Colonic mucosa (tissue), 4 donors: ENCODE measurements around the gene FAM98B. TPM values are rescaled to one million over a fixed set of nuclear protein-coding genes. Genes with fewer than 3 reads are reported as not detected.

Experiments used
- DNase-seq: peaks from one replicate; pipeline ENCODE4 v3.0.0-alpha.2; 2020
- H3K27ac ChIP-seq: fragments of 200-600 bp; one replicate; pipeline ENCODE4 v1.8.0; 2021
- H3K27me3 ChIP-seq: fragments of 200-600 bp; one replicate; pipeline ENCODE4 v1.8.0; 2021
- H3K36me3 ChIP-seq: fragments of 200-600 bp; one replicate; pipeline ENCODE4 v1.8.0; 2021
- H3K4me1 ChIP-seq: fragments of 200-600 bp; one replicate; pipeline ENCODE4 v1.8.0; 2021; ENCODE audit warnings: mild to moderate bottlenecking
- H3K4me3 ChIP-seq: fragments of 200-600 bp; one replicate; pipeline ENCODE4 v1.8.0; 2021
- H3K9ac ChIP-seq, 2 donors: one replicate each; pipeline ENCODE4 v1.7.0; 2013; ENCODE audit warnings: control low read depth in 2 of 2, low read depth in 2 of 2, low read length in 2 of 2
- H3K9me3 ChIP-seq: fragments of 200-600 bp; one replicate; pipeline ENCODE4 v1.8.0; 2021
- CTCF ChIP-seq: fragments of 200-600 bp; IDR thresholded peaks from one replicate; pipeline ENCODE4 v1.8.0; 2022; ENCODE audit warnings: antibody characterized with exemption, mild to moderate bottlenecking
- intact Hi-C: fragments of 100-400 bp; cut with DNase I; formaldehyde crosslinking; loops from one replicate; pipeline ENCODE4 v1.14.1; 2022
- total RNA-seq, 2 donors: library from RNA; stranded (reverse); fragmentation: NEBNext Ultra II Directional in 1 of 2; extraction: Animal tissue kit (Norgen Biotek cat#: 25700) in 1 of 2; gene quantifications; one replicate each; pipeline ENCODE4 v1.2.1, GENCODE V29; 2021
- donor health status: healthy.
- donor health status: DM: no; HTN: no; CAD: no.
- donor health status: DM: no; HTN: no; CAD: no.

FAM98B gene
- total RNA-seq, 2 donors from 2014 or later: 20.0 to 20.9 TPM

DNA sequence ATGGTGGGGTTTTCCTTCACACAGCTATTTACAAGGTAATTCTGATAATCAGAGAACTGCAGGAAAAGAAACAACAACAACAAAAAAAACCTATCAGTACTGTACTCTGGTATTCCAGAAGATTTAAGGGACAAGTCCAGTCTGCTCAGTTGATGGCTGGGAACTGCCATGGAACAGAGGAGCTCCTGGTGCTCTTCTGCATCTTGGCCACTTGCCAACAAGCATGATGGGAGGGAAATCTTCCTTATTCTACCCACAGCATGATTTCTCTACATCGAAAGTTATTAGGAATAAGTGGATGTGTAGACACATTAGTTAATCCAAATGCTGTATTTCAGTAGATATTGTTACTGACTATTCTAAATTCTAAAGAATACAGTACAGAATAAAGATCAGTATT is 59.0 kb downstream of the FAM98B start:
- Histone ChIP-seq H3K36me3 (no peaks in the 10 kb centered on the region), H3K27ac (no peak overlapping the region), H3K9me3 (no peaks in the 10 kb centered on the region), H3K4me1 (no peaks in the 10 kb centered on the region), H3K27me3 (no peaks in the 10 kb centered on the region), H3K9ac (no peak overlapping the region), H3K4me3 (no peak overlapping the region)
- TF ChIP-seq CTCF: no peak
- DNase-seq: no peak
- intact Hi-C loops: no loop called here

DNA sequence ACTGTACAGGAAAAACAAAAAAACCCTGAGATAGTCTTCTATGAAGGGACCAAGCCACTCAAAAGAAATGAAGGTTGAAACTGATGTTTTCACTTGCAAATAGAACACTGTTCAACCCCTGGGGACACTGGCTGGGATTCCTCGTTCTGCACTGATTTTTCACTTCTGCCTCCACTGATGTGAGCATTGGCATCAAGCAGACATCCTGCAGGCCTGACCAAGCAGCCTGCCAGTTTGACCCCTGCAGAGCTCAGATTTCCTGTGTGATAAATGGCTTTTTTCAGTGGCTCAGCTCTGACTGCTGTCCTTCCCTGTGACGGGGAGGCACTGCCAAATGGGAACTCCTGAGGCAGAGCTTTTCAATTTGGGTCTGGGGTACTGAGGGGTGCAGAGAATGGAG is 60.7 kb downstream of the FAM98B start:
- no peaks in the 10 kb centered on the region for H3K27me3 ChIP-seq
- H3K36me3 ChIP-seq: no peaks in the 10 kb centered on the region
- H3K27ac ChIP-seq: no peak overlapping the region
- no peaks in the 10 kb centered on the region for H3K9me3 ChIP-seq
- no peaks in the 10 kb centered on the region for H3K4me1 ChIP-seq
- intact Hi-C loops: no loop called here
- H3K9ac ChIP-seq: no peak overlapping the region
- TF ChIP-seq CTCF: no peak
- H3K4me3 ChIP-seq: no peak overlapping the region
- no peak for DNase-seq

DNA sequence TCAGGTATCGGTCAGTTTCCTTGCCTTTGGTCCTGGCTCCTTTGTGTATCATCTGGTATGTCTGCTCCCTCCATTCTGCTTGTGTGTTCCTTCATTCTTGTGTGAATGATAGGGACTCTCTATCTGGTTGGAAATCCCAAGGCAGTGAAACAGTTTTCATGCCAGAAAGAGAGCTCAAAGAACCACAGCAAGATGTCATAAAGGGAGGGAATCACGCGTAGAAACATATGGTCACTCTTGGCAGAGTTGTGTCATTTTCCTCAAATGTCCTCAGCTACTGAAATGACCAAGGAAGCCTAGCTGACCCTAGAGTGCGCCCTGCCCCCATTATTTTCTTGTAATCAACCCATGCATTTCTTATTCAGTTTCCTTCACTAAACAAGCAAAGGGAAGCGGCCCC is 62.7 kb downstream of the FAM98B start:
- no peak for TF ChIP-seq CTCF
- no peaks in the 10 kb centered on the region for H3K9me3 ChIP-seq
- intact Hi-C loops: no loop called here
- H3K27ac ChIP-seq: no peak overlapping the region
- no peaks in the 10 kb centered on the region for H3K4me1 ChIP-seq
- DNase-seq: no peak
- no peak overlapping the region for H3K4me3 ChIP-seq
- no peaks in the 10 kb centered on the region for H3K36me3 ChIP-seq
- no peak overlapping the region for H3K9ac ChIP-seq
- H3K27me3 ChIP-seq: no peaks in the 10 kb centered on the region

GRCh38 chr15:38517312-38517975 is 63.5 kb downstream of the FAM98B start:
- H3K27me3 ChIP-seq: no peaks in the 10 kb centered on the region
- DNase-seq: no peak
- intact Hi-C loops: no loop called here
- H3K4me1 ChIP-seq: no peaks in the 10 kb centered on the region
- no peak overlapping the region for H3K4me3 ChIP-seq
- H3K9me3 ChIP-seq: no peaks in the 10 kb centered on the region
- H3K27ac ChIP-seq: no peak overlapping the region
- TF ChIP-seq CTCF: no peak
- no peaks in the 10 kb centered on the region for H3K36me3 ChIP-seq
- H3K9ac ChIP-seq: no peak overlapping the region

GRCh38 chr15:38518084-38518483 is 64.2 kb downstream of the FAM98B start:
- DNase-seq: no peak
- Histone ChIP-seq H3K9me3 (no peaks in the 10 kb centered on the region), H3K4me3 (no peak overlapping the region), H3K27ac (no peak overlapping the region), H3K4me1 (no peaks in the 10 kb centered on the region), H3K36me3 (no peaks in the 10 kb centered on the region), H3K9ac (no peak overlapping the region), H3K27me3 (no peaks in the 10 kb centered on the region)
- TF ChIP-seq CTCF: no peak
- intact Hi-C loops: no loop called here
